Measurements from ENCODE around the gene BRD9.
"Not testable (repeated sequence)": the region's sequence is repeated elsewhere in the genome, so short reads cannot be mapped to it uniquely, and the experiment has no call there.

- not testable (repeated sequence) for TF ChIP-seq CTCF (optimal IDR thresholded peaks at IDR 0.05 in 1 of 3, IDR thresholded peaks at IDR 0.05 in 1 of 3, conservative IDR thresholded peaks at IDR 0.05 in 1 of 3; ENCODE audit: extremely low read depth in 1 of 3, insufficient read depth in 2 of 3, low read length in 3 of 3); EZH2 (IDR thresholded peaks at IDR 0.05; ENCODE audit: low read length)
Measured at GRCh38 chr5:847736-848135, 44.9 kb downstream of the BRD9 start.
